Stomach (tissue), 9 donors: ENCODE data around the gene ST8SIA6. TPM values are rescaled to one million over a fixed set of nuclear protein-coding genes. Genes with fewer than 3 reads are reported as not detected.

Experiments
- DNase-seq, 2 donors: peaks; one replicate each; pipeline versions ENCODE4 v3.0.0 to v3.0.0-alpha.2; 2013 to 2019
- H3K27ac ChIP-seq, 5 donors: fragments of 200-600 bp in 4 of 5; sonication (generic) in 4 of 5; one replicate each; pipeline ENCODE4 v1.5.1; 2013 to 2019; ENCODE audit warnings: mild to moderate bottlenecking in 1 of 5, moderate library complexity in 1 of 5
- H3K27me3 ChIP-seq, 3 donors: fragments of 200-600 bp; sonication (generic); one replicate each; pipeline ENCODE4 v1.5.1; 2017 to 2019; ENCODE audit warnings: mixed run types in 1 of 3
- H3K36me3 ChIP-seq, 4 donors: fragments of 200-600 bp; sonication (generic); 1 replicate in 3 of 4; 2 replicates in 1 of 4; pipeline ENCODE4 v1.5.1; 2016 to 2019
- H3K4me1 ChIP-seq, 4 donors: fragments of 200-600 bp; sonication (generic); one replicate each; pipeline ENCODE4 v1.5.1; 2016 to 2019
- H3K4me3 ChIP-seq, 4 donors: fragments of 200-600 bp; sonication (generic) in 3 of 4; one replicate each; pipeline ENCODE4 v1.5.1; 2016 to 2019; ENCODE audit warnings: mild to moderate bottlenecking in 1 of 4
- H3K9me3 ChIP-seq, 4 donors: fragments of 200-600 bp; sonication (generic); one replicate each; pipeline ENCODE4 v1.5.1; 2016 to 2019
- EP300 ChIP-seq: sonication (generic); formaldehyde crosslinking; IDR thresholded peaks from one replicate; pipeline ENCODE4 v1.6.1; 2017; ENCODE audit warnings: antibody characterized with exemption
- POLR2A ChIP-seq, 4 donors: fragments of 450-650 bp; IDR thresholded peaks; one replicate each; pipeline ENCODE4 v1.6.1; 2016; ENCODE audit warnings: antibody characterized with exemption in 4 of 4, control low read depth in 2 of 4, mild to moderate bottlenecking in 1 of 4, moderate library complexity in 1 of 4
- POLR2AphosphoS5 ChIP-seq, 3 donors: sonication (generic); formaldehyde crosslinking; IDR thresholded peaks; one replicate each; pipeline ENCODE4 v1.6.1; 2016; ENCODE audit warnings: antibody characterized with exemption in 3 of 3
- WGBS, 5 donors: extraction: QIAGEN DNeasy Blood & Tissue Kit in 3 of 5; methylation state at CpG; one replicate each; pipeline versions ENCODE4 v1.1.5 to v1.1.7; 2013 to 2018; 5-methylcytosine and 5-hydroxymethylcytosine counted together
- intact Hi-C: fragments of 100-400 bp; cut with DNase I; formaldehyde crosslinking; loops from one replicate; pipeline ENCODE4 v1.15.1; 2023; ENCODE audit warnings: low total_unique reads
- polyA plus RNA-seq, 3 donors: library from polyadenylated mRNA; stranded (reverse); fragments of 200-250 nt; gene quantifications; one replicate each; pipeline ENCODE4 v1.2.3, GENCODE V29; 2013
- total RNA-seq, 5 donors: library from RNA; depleted of rRNA; stranded (reverse); fragments of >200 nt; gene quantifications; one replicate each; pipeline versions ENCODE4 v1.1.0 to v1.2.3, GENCODE V29; 2014 to 2016
- TF ChIP-seq, protein P1 (sequence below), 7 experiments: fragments of 450-650 bp in 4 of 7; fragments of 200-600 bp in 3 of 7; sonication (generic) in 3 of 7; IDR thresholded peaks; one replicate each; pipeline ENCODE4 v1.5.1; 2016 to 2019; ENCODE audit warnings: antibody characterized with exemption in 7 of 7, control low read depth in 2 of 7, mild to moderate bottlenecking in 1 of 7
- donor health status: healthy with polysubstance abuse.
- donor health status: Bipolar disorder and iron deficiency.
- donor health status: healthy.

The ST8SIA6 gene
- total and polyA plus RNA-seq, 8 donors = 0.08 to 3.7 (median 0.19) TPM; not detected in 5

DNA sequence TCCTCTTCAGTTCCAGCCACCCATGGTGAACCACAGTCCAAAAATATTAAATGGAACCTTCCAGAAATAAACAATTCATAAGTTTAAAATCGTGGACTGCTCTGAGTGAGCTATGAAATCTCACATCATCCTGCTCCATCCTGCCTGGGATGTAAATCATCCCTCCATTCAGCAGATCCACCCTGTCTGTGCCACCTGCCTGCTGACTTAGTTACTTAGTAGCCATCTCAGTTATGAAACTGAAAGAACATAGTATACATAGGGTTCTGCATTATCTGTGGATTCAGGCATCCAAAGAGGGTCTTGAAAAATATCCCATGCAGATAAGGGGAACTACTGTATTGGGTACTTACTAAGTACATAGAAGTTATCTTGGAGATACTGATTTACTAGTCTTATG is 89.0 kb downstream of the ST8SIA6 start:
- TF ChIP-seq POLR2A (IDR thresholded peaks at IDR 0.05) (no peak), EP300 (no peak), POLR2AphosphoS5 (IDR thresholded peaks at IDR 0.05) (no peak)
- TF ChIP-seq, protein P1, sequence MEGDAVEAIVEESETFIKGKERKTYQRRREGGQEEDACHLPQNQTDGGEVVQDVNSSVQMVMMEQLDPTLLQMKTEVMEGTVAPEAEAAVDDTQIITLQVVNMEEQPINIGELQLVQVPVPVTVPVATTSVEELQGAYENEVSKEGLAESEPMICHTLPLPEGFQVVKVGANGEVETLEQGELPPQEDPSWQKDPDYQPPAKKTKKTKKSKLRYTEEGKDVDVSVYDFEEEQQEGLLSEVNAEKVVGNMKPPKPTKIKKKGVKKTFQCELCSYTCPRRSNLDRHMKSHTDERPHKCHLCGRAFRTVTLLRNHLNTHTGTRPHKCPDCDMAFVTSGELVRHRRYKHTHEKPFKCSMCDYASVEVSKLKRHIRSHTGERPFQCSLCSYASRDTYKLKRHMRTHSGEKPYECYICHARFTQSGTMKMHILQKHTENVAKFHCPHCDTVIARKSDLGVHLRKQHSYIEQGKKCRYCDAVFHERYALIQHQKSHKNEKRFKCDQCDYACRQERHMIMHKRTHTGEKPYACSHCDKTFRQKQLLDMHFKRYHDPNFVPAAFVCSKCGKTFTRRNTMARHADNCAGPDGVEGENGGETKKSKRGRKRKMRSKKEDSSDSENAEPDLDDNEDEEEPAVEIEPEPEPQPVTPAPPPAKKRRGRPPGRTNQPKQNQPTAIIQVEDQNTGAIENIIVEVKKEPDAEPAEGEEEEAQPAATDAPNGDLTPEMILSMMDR (IDR thresholded peaks at IDR 0.05) = no peak
- Histone ChIP-seq H3K4me3 (no peak overlapping the region), H3K9me3 (peaks cover 0 to 11% (median 5%) of the 10 kb centered on the region in 4 donors), H3K36me3 (no peaks in the 10 kb centered on the region), H3K27me3 (no peaks in the 10 kb centered on the region), H3K4me1 (no peaks in the 10 kb centered on the region), H3K27ac (no peak overlapping the region)
- 41 to 67% (median 52%) methylated on average over 1 of the region's 1 CpG for WGBS, 5 donors
- intact Hi-C loops = no loop called here
- DNase-seq = no peak

DNA sequence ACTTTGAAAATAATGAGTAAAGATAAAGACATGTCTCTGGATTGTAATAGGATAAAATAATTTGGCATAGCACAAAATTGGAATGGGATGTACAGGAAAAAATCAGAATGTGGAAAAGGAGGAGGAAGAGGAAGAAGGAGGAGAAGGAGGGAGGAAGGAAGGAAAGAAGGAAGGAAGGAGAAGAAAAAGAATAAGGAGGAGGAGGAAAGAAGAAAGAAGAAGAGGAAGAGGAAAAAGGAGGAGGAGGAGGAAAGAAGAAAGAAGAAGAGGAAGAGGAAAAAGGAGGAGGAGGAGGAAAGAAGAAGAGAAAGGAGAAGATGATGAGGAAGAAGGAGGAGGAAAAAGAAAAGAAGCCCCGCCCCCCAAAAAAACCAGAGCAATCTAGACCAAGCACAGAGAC is 95.9 kb downstream of the ST8SIA6 start:
- H3K36me3 ChIP-seq = no peaks in the 10 kb centered on the region
- TF ChIP-seq, protein P1 (IDR thresholded peaks at IDR 0.05) = no peak
- no peak for TF ChIP-seq POLR2A (IDR thresholded peaks at IDR 0.05)
- no peak for TF ChIP-seq POLR2AphosphoS5 (IDR thresholded peaks at IDR 0.05)
- no peak for TF ChIP-seq EP300
- intact Hi-C loops = no loop called here
- H3K9me3 ChIP-seq = no peaks in the 10 kb centered on the region
- no peak for DNase-seq
- H3K4me1 ChIP-seq = no peaks in the 10 kb centered on the region
- H3K4me3 ChIP-seq = no peak overlapping the region
- 0 to 100% (median 58%) methylated on average over 1 of the region's 1 CpG for WGBS, 5 donors
- peaks cover 0 to 7% (median 0%) of the 10 kb centered on the region in 3 donors for H3K27me3 ChIP-seq
- no peak overlapping the region for H3K27ac ChIP-seq

DNA sequence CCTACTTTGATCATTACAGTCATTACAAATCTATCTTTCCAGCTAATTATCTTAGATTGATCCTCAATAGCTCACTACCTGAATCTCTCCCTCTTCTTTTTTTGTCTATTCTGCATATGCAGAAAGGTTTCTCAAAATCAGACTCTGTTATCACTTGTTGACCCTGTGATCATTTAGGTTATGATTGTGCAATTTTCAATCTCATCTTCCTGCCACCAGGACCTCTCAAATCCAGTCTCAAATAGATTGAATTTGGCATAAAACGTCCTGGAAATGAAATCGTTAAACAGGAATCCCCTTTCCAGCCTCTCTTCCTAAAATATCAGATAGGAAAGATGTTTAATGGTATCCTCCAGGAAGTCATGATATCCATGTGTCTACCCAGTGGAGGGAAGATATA is 96.6 kb downstream of the ST8SIA6 start:
- intact Hi-C loops = no loop called here
- no peaks in the 10 kb centered on the region for H3K36me3 ChIP-seq
- peaks cover 0 to 7% (median 0%) of the 10 kb centered on the region in 3 donors for H3K27me3 ChIP-seq
- H3K9me3 ChIP-seq = no peaks in the 10 kb centered on the region
- no peaks in the 10 kb centered on the region for H3K4me1 ChIP-seq
- TF ChIP-seq, protein P1 (IDR thresholded peaks at IDR 0.05) = no peak
- TF ChIP-seq POLR2AphosphoS5 (IDR thresholded peaks at IDR 0.05) = no peak
- TF ChIP-seq EP300 = no peak
- no peak for TF ChIP-seq POLR2A (IDR thresholded peaks at IDR 0.05)
- 32 to 85% (median 77%) methylated on average over 2 of the region's 2 CpGs for WGBS, 5 donors
- H3K4me3 ChIP-seq = no peak overlapping the region
- no peak for DNase-seq
- no peak overlapping the region for H3K27ac ChIP-seq

DNA sequence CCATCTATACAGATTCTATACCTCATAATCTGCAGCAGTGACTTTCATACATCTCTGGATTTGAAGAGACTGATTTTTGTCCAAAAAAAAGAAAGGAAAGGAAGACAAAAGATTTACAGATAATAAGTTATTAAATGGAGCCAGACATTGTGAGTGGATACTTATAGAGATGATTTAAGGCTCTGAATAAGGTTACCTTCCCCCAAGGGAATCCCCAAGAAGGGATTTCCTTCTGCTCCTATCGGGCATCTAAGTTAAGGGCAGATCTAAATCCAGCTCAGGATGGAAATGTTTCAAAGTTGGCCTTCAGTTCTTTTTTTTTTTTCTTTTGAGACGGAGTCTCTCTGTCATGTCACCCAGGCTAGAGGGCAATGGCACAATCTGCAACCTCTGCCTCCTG is 97.6 kb downstream of the ST8SIA6 start:
- WGBS, 5 donors = 71 to 91% (median 81%) methylated on average over 2 of the region's 2 CpGs
- Histone ChIP-seq H3K36me3 (no peaks in the 10 kb centered on the region), H3K27ac (no peak overlapping the region), H3K9me3 (no peaks in the 10 kb centered on the region), H3K27me3 (peaks cover 0 to 7% (median 0%) of the 10 kb centered on the region in 3 donors), H3K4me1 (no peaks in the 10 kb centered on the region), H3K4me3 (no peak overlapping the region)
- TF ChIP-seq, protein P1 (IDR thresholded peaks at IDR 0.05) = no peak
- no peak for TF ChIP-seq EP300
- TF ChIP-seq POLR2A (IDR thresholded peaks at IDR 0.05) = no peak
- no peak for TF ChIP-seq POLR2AphosphoS5 (IDR thresholded peaks at IDR 0.05)
- no peak for DNase-seq
- intact Hi-C loops = no loop called here
